ENCODE measurements around the gene BAIAP2L2.
"Not testable (repeated sequence)": the region's sequence is repeated elsewhere in the genome, so short reads cannot be mapped to it uniquely, and the experiment has no call there.

DNA sequence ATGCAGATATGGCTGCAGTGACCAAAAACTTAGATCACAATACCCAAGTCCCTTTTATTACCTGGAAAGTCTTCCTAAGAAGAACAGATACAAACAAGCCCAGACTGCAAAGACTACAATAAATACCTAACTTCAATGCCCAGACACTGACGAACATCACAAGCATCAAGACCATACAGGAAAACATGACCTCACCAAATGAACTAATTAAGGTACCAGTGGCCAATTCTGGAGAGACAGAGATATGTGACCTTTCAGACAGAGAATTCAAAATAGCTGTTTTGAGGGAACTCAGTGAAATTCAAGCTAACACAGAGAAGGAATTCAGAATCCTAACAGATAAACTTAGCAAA lies 44.1 kb upstream of the BAIAP2L2 start:
- TF ChIP-seq CTCF, POLR2AphosphoS5, POLR2A, EP300 (IDR thresholded peaks at IDR 0.05): not testable (repeated sequence)
